Astrocyte of the cerebellum (primary cell): ENCODE data around the gene TPRX2.

Experiments
- DNase-seq: peaks from one replicate; pipeline ENCODE4 v3.0.0-alpha.2; 2011; ENCODE audit warnings: low read depth
- H3K4me3 ChIP-seq: 2 replicates; pipeline ENCODE4 v1.5.1; 2011; ENCODE audit warnings: mild to moderate bottlenecking, low read depth, low read length, moderate library complexity
- in situ Hi-C: cut with HindIII; loops from 2 replicates; pipeline ENCODE4 v1.10.0; 2017; ENCODE audit warnings: low sequenced_read_pairs
- TF ChIP-seq, protein P1 (sequence below): IDR thresholded peaks from 2 replicates; pipeline ENCODE4 v1.5.1; 2012; ENCODE audit warnings: low read length, low read depth, moderate library complexity, mild to moderate bottlenecking; ENCODE audit errors: missing control alignments

Gene TPRX2

GRCh38 chr19:47824396-47824795 is 34.6 kb upstream of the TPRX2 start:
- in situ Hi-C loops: no loop called here
- DNase-seq: no peak
- TF ChIP-seq, protein P1, sequence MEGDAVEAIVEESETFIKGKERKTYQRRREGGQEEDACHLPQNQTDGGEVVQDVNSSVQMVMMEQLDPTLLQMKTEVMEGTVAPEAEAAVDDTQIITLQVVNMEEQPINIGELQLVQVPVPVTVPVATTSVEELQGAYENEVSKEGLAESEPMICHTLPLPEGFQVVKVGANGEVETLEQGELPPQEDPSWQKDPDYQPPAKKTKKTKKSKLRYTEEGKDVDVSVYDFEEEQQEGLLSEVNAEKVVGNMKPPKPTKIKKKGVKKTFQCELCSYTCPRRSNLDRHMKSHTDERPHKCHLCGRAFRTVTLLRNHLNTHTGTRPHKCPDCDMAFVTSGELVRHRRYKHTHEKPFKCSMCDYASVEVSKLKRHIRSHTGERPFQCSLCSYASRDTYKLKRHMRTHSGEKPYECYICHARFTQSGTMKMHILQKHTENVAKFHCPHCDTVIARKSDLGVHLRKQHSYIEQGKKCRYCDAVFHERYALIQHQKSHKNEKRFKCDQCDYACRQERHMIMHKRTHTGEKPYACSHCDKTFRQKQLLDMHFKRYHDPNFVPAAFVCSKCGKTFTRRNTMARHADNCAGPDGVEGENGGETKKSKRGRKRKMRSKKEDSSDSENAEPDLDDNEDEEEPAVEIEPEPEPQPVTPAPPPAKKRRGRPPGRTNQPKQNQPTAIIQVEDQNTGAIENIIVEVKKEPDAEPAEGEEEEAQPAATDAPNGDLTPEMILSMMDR: no peak
- no peak overlapping the region for H3K4me3 ChIP-seq

- DNase-seq: no peak
- no peak overlapping the region for H3K4me3 ChIP-seq
- TF ChIP-seq, protein P1: no peak
- in situ Hi-C loops: no loop called here
These were observed 32.2 kb upstream of the TPRX2 start for GRCh38 chr19:47826800-47827199.

DNA sequence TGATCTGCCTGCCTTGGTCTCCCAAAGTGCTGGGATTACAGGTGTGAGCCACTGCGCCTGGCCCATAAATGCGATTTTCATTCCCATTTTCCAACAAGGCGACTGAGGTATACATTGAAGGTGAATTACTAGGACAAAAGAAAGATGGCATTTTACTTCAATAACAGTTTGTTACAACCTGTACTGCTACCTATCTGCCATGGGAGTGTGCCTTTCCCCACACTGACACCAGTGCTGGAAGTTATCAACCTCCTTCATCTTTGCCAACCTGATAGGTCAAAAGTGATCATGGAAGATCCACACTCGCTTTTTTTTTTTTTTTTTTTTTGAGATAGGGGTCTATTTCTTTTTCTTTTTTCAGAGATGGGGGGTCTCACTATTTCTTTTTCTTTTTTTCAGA is 26.3 kb upstream of the TPRX2 start:
- TF ChIP-seq, protein P1: no peak
- no peak overlapping the region for H3K4me3 ChIP-seq
- no peak for DNase-seq
- in situ Hi-C loops: no loop called here

DNA sequence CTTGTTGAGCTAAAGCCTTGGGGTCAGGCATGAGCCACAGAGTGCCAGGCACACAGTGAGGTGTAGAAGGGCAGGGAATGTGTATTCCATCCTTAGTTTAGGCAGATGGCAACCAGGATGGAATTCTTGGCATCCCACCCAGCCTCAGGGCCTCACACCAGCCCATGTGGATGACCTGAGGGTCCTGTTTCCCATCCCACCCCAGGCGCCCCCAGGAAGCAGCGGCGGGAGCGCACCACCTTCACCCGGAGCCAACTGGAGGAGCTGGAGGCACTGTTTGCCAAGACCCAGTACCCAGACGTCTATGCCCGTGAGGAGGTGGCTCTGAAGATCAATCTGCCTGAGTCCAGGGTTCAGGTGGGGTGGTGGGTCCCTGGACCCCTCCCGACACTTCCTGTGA is 23.0 kb upstream of the TPRX2 start:
- DNase-seq: no peak
- in situ Hi-C loops: no loop called here
- H3K4me3 ChIP-seq: no peak overlapping the region
- TF ChIP-seq, protein P1: no peak

DNA sequence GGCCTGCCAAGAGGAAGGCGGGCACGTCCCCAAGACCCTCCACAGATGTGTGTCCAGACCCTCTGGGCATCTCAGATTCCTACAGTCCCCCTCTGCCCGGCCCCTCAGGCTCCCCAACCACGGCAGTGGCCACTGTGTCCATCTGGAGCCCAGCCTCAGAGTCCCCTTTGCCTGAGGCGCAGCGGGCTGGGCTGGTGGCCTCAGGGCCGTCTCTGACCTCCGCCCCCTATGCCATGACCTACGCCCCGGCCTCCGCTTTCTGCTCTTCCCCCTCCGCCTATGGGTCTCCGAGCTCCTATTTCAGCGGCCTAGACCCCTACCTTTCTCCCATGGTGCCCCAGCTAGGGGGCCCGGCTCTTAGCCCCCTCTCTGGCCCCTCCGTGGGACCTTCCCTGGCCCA is 19.6 kb upstream of the TPRX2 start:
- in situ Hi-C loops: no loop called here
- TF ChIP-seq, protein P1: no peak
- DNase-seq: no peak
- H3K4me3 ChIP-seq: no peak overlapping the region

DNA sequence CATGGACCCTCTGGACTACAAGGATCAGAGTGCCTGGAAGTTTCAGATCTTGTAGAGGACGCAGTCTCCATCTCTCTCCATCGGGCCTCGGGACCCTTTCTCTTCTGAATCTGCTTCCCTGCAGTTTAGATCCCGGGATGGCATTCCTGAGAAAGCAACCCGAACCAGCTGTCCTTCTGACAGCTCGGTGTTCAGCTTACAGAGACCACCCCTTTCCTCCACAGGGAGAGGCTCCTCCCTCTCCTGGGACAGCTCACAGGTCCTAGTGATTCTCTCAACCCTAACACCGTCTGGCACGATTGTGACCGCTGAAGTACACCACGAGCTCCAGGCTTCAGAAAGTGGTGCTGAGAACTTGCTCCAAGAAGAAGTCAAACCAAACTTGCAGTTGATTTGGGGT is 19.1 kb upstream of the TPRX2 start:
- no peak for DNase-seq
- TF ChIP-seq, protein P1: no peak
- in situ Hi-C loops: no loop called here
- H3K4me3 ChIP-seq: no peak overlapping the region

DNA sequence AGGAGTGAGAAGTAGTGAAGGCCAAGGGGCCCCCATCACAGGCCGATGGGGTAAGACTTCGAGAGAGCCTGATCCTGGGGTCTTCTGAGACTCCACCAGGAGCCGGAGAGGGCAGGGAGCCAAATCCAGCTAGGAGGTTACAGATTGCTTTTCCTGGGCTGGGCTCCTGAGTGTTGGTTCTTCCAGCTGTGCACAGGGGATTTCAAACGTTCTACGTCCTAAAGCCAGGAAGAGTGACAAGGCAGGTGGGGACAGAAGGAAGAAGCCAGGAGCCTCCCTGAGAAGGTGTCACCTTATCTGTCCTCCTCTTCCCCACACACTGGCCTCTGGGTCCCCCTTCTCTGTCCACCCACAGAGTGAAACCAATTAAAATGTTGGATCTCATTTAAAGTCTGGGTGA is 16.1 kb upstream of the TPRX2 start:
- H3K4me3 ChIP-seq: no peak overlapping the region
- DNase-seq: no peak
- TF ChIP-seq, protein P1: no peak
- in situ Hi-C loops: no loop called here
